ENCODE results near the gene RNF14.
"Not testable (repeated sequence)": the region's sequence is repeated elsewhere in the genome, so short reads cannot be mapped to it uniquely, and the experiment has no call there.

RNF14 gene

GRCh38 chr5:142016556-142016955, 47.7 kb downstream of the RNF14 start:
- peak; percentile 22 for DNase-seq

- DNase-seq = no peak
Measured at GRCh38 chr5:142017832-142018427, 49.0 kb downstream of the RNF14 start.

GRCh38 chr5:142020122-142020659, 51.3 kb downstream of the RNF14 start:
- no peak for DNase-seq

GRCh38 chr5:142023836-142024235, 54.9 kb downstream of the RNF14 start:
- DNase-seq = no peak

GRCh38 chr5:142024771-142025304, 55.9 kb downstream of the RNF14 start:
- DNase-seq = peak; percentile 71

GRCh38 chr5:142025637-142026036, 56.7 kb downstream of the RNF14 start:
- no peak for DNase-seq

GRCh38 chr5:142032150-142032549, 63.2 kb downstream of the RNF14 start:
- no peak for DNase-seq

- no peak for DNase-seq
Measured at GRCh38 chr5:142032747-142033631, 64.1 kb downstream of the RNF14 start.

- DNase-seq = not testable (repeated sequence)
Measured at GRCh38 chr5:142033632-142034567, 65.0 kb downstream of the RNF14 start.

GRCh38 chr5:142034994-142035393, 66.1 kb downstream of the RNF14 start:
- no peak for DNase-seq

GRCh38 chr5:142036918-142037317, 68.0 kb downstream of the RNF14 start:
- no peak for DNase-seq

GRCh38 chr5:142037599-142037998, 68.7 kb downstream of the RNF14 start:
- DNase-seq = not testable (repeated sequence)

GRCh38 chr5:142038735-142039134, 69.8 kb downstream of the RNF14 start:
- no peak for DNase-seq
